ENCODE measurements around the gene KLHL22.
A peak's percentile ranks its signal among the peaks of the same experiment; 100 is the strongest.

The KLHL22 gene

DNA sequence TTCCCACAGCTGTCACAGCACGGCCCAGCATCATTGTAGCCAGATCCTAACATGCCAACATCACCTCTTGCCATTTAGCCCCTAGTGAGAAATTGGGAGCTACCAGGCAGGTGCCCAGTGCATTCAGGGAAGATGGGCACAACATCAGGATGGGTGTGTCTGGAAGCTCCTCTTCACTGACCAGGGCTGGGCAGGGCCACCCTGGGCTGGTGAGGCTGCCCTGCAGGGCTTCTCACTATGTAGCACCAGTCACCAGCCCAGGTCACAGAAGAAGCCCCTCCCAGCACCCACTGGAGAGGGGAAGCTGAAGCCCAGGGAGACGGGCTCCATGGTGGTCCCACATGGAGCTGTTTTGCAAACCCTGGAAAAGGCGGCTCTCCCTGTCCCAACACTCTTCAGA is 87.8 kb downstream of the KLHL22 start:
- no peak overlapping the region for H3K4me3 Mint-ChIP-seq
- H3K9me3 Mint-ChIP-seq: no peaks in the 10 kb centered on the region

DNA sequence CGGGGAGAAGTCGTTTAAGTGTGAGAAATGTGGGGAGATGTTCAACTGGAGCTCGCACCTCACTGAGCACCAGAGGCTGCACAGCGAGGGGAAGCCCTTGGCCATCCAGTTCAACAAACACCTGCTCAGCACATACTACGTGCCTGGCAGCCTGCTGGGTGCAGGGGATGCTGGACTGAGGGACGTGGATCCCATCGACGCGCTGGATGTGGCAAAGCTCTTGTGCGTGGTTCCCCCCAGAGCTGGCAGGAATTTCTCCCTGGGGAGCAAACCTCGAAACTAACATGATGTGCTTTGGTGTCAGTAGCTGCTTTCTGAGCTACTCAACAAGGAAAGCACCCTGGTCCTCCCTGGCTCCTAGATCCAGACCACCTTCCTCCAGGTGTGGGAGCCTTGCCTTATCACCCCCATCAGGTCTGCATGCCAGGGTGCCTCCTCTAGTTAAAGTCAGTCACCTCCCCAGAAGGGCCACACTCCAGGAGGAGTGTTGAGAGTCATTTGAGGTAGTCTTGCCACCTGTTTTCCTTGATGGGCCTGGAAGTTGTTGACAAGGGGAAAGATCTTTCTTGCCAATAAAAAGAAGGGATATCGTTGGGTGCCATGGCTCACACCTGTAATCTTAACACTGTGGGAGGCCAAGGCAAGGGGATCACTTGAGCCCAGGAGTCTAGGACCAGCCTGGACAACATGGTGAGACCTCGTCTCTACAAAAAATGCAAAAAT is 88.7 kb downstream of the KLHL22 start:
- Mint-ChIP-seq H3K4me1 (peaks cover 11% of the 10 kb centered on the region), H3K9me3 (no peaks in the 10 kb centered on the region), H3K27ac (no peak overlapping the region), H3K27me3 (no peaks in the 10 kb centered on the region), H3K4me3 (no peak overlapping the region)
- DNase-seq: no peak
- ATAC-seq: no peak

More for the DNA sequence above, 87.8 kb downstream of the KLHL22 start:
- H3K27ac Mint-ChIP-seq: no peak overlapping the region
- no peak for DNase-seq
- no peaks in the 10 kb centered on the region for H3K27me3 Mint-ChIP-seq
- peaks cover 11% of the 10 kb centered on the region for H3K4me1 Mint-ChIP-seq
- ATAC-seq: no peak

GRCh38 chr22:20405931-20406685 is 89.5 kb downstream of the KLHL22 start:
- Mint-ChIP-seq H3K4me3 (no peak overlapping the region), H3K9me3 (no peaks in the 10 kb centered on the region), H3K27ac (no peak overlapping the region), H3K27me3 (no peaks in the 10 kb centered on the region), H3K4me1 (peaks cover 11% of the 10 kb centered on the region)
- DNase-seq (no peak), ATAC-seq (no peak)

DNA sequence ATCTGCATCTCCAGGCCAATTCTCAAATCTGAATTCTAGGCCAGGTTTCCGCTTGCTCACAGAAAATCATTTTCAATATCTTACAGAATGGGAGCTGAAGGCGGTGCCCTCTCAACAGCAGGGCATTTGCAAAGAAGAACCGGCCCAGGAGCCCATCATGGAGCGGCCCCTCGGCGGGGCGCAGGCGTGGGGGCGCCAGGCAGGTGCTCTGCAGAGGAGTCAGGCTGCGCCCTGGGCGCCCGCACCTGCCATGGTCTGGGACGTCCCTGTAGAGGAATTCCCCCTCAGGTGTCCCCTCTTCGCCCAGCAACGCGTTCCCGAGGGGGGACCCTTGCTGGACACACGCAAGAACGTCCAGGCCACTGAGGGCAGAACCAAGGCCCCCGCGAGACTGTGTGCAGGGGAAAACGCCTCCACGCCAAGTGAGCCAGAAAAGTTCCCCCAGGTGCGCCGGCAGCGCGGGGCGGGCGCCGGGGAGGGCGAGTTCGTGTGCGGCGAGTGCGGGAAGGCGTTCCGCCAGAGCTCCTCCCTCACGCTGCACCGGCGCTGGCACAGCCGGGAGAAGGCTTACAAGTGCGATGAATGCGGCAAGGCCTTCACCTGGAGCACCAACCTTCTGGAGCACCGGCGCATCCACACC is 90.2 kb downstream of the KLHL22 start:
- peak overlapping the region in 1 of 2 donors; percentile 91 for H3K27ac Mint-ChIP-seq
- no peak overlapping the region for H3K4me3 Mint-ChIP-seq
- H3K27me3 Mint-ChIP-seq: no peaks in the 10 kb centered on the region
- no peak for ATAC-seq
- no peak for DNase-seq
- H3K4me1 Mint-ChIP-seq: peaks cover 11% of the 10 kb centered on the region
- no peaks in the 10 kb centered on the region for H3K9me3 Mint-ChIP-seq

DNA sequence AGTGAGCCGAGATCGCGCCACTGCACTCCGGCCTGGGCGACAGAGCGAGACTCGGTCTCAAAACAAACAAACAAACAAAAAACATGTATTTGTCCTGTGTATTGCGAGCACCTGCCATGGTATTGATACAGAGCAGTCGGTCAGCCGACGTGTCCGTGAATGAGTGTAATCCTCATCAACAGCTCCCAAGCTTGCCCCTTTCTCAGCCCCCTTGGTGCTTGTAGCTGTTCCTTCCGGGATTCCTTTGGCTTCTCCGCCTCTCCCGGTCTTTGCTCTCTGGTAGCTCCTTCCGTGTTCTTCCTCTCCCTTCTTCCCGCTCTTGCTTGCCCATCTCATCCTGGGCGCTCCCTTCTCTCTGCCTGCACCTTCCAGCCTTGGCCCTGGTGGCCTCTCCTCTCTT is 90.7 kb downstream of the KLHL22 start:
- no peak for DNase-seq
- H3K4me1 Mint-ChIP-seq: peaks cover 11% of the 10 kb centered on the region
- no peak overlapping the region for H3K4me3 Mint-ChIP-seq
- peak overlapping the region in 1 of 2 donors; percentile 91 for H3K27ac Mint-ChIP-seq
- H3K9me3 Mint-ChIP-seq: no peaks in the 10 kb centered on the region
- H3K27me3 Mint-ChIP-seq: no peaks in the 10 kb centered on the region
- ATAC-seq: no peak

GRCh38 chr22:20403779-20404140 is 91.8 kb downstream of the KLHL22 start:
- peaks cover 11% of the 10 kb centered on the region for H3K4me1 Mint-ChIP-seq
- H3K4me3 Mint-ChIP-seq: no peak overlapping the region
- H3K9me3 Mint-ChIP-seq: no peaks in the 10 kb centered on the region
- H3K27me3 Mint-ChIP-seq: no peaks in the 10 kb centered on the region
- ATAC-seq: no peak
- no peak for DNase-seq
- H3K27ac Mint-ChIP-seq: no peak overlapping the region

DNA sequence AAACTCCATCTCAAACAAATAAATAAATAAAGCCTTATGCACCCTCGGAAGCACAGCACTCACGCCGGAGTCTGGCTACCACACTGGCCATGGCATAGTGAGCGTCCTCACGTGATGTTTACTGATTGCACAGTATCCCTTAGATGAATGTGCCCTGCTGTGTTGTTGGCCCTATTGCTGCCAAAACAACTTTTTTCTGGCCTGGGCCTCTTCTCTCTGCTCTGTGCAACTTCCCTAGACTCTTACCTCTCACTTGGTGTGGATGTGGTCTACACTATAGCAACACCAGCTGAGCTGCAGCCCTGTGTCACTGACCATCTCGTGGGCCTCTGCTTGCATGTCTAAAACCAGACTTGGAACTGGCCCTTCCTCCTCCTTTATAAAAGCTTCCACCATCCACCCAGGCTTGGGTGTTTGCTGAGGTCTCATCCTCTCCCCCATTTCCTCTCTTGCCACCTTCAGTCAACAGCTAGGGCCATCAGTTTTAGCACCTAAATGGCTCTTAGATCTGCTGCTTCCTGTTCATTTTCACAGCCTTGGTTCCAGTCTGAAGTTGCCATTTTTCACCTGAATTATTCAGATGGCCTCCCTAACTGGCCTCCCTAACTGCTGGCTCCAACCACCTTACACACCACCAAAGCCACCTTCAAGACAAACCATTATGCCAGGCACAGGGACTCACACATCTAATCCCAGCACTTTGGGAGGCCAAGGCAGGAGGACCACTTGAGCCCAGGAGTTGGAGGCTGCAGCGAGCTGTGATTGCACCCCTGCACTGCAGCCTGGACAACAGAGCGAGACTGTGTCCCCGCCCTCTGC is 92.4 kb downstream of the KLHL22 start:
- H3K27ac Mint-ChIP-seq: no peak overlapping the region
- no peaks in the 10 kb centered on the region for H3K9me3 Mint-ChIP-seq
- no peaks in the 10 kb centered on the region for H3K27me3 Mint-ChIP-seq
- no peak overlapping the region for H3K4me3 Mint-ChIP-seq
- H3K4me1 Mint-ChIP-seq: peaks cover 11% of the 10 kb centered on the region
- DNase-seq (no peak), ATAC-seq (no peak)

- H3K4me3 Mint-ChIP-seq: no peak overlapping the region
- ATAC-seq (no peak), DNase-seq (no peak)
- H3K9me3 Mint-ChIP-seq: no peaks in the 10 kb centered on the region
- H3K27ac Mint-ChIP-seq: no peak overlapping the region
- no peaks in the 10 kb centered on the region for H3K27me3 Mint-ChIP-seq
- peaks cover 24% of the 10 kb centered on the region for H3K4me1 Mint-ChIP-seq
Observed at GRCh38 chr22:20401376-20402014, 94.1 kb downstream of the KLHL22 start.

- DNase-seq (no peak), ATAC-seq (no peak)
- peaks cover 31% of the 10 kb centered on the region for H3K4me1 Mint-ChIP-seq
- no peak overlapping the region for H3K4me3 Mint-ChIP-seq
- no peaks in the 10 kb centered on the region for H3K27me3 Mint-ChIP-seq
- H3K9me3 Mint-ChIP-seq: no peaks in the 10 kb centered on the region
- peak overlapping the region in 1 of 2 donors; percentile 36 for H3K27ac Mint-ChIP-seq
Observed at GRCh38 chr22:20400606-20401375, 94.8 kb downstream of the KLHL22 start.

DNA sequence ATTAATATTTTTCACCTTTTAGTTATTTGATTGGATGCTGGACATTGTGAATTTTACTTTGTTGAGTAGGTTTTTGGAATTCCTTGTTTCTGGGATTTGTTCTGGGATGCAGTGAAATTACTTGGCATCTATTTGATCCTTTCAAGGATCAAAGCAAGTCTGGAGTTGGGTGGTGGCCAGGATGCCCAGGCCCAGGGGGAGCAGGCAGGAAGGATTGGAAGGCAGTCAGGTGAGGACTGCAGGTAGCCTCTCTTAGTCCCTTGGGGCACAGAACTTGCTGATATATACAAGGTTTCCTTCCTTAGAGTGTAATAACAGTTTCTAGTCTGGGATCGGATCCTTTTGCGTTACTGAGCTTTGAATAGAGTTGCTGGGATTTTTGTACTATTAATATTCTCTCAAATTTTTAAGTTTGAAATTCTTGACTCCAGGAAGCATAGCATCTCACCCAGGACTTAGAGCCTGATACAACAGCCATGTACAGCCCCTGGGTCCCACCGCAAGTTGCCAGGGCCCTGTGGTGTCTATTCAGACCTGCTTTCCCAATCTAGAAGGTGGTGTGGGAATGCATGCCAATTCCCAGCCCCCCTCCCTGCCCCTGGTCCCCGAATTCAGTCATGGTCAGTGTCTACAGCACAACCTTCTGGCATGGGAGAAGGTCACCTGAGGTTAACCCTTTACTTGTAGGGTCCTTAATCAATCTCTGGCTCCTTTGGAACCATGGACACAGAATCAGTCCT is 95.6 kb downstream of the KLHL22 start:
- no peak overlapping the region for H3K4me3 Mint-ChIP-seq
- peaks cover 39% of the 10 kb centered on the region for H3K4me1 Mint-ChIP-seq

GRCh38 chr22:20398420-20398819 is 97.2 kb downstream of the KLHL22 start:
- H3K27me3 Mint-ChIP-seq: no peaks in the 10 kb centered on the region
- no peak overlapping the region for H3K27ac Mint-ChIP-seq
- no peaks in the 10 kb centered on the region for H3K9me3 Mint-ChIP-seq
- no peak overlapping the region for H3K4me3 Mint-ChIP-seq
- ATAC-seq (no peak), DNase-seq (no peak)
- H3K4me1 Mint-ChIP-seq: peaks cover 44% of the 10 kb centered on the region

More for the DNA sequence above, 95.6 kb downstream of the KLHL22 start:
- no peaks in the 10 kb centered on the region for H3K27me3 Mint-ChIP-seq
- H3K27ac Mint-ChIP-seq: peak overlapping the region in 1 of 2 donors; percentile 36
- ATAC-seq: no peak
- no peak for DNase-seq
- H3K9me3 Mint-ChIP-seq: no peaks in the 10 kb centered on the region

DNA sequence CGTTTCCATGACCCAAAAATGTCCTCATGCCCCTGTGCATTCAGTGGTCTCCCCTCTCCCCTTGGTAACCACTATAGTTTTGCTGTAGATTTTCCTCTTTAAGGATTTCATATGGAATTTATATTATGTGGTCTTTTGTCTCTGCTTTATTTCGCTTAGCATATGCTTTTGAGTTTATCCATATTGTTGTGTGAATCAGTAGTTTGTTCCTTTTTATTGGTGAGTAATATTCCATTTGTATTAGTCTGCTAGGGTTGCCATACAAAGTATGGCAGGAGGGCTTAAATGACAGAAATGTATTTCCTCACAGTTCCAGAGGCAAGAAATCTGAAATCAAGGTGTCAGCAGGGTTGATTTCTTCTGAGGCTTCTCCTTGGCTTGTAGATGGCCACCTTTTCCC is 98.1 kb downstream of the KLHL22 start:
- Mint-ChIP-seq H3K9me3 (no peaks in the 10 kb centered on the region), H3K27me3 (no peaks in the 10 kb centered on the region), H3K4me1 (peaks cover 41% of the 10 kb centered on the region), H3K4me3 (no peak overlapping the region), H3K27ac (no peak overlapping the region)
- ATAC-seq (no peak), DNase-seq (no peak)

GRCh38 chr22:20396639-20397038 is 99.0 kb downstream of the KLHL22 start:
- no peak overlapping the region for H3K27ac Mint-ChIP-seq
- peaks cover 41% of the 10 kb centered on the region for H3K4me1 Mint-ChIP-seq
- H3K4me3 Mint-ChIP-seq: no peak overlapping the region
- ATAC-seq (no peak), DNase-seq (no peak)
- no peaks in the 10 kb centered on the region for H3K27me3 Mint-ChIP-seq
- no peaks in the 10 kb centered on the region for H3K9me3 Mint-ChIP-seq

DNA sequence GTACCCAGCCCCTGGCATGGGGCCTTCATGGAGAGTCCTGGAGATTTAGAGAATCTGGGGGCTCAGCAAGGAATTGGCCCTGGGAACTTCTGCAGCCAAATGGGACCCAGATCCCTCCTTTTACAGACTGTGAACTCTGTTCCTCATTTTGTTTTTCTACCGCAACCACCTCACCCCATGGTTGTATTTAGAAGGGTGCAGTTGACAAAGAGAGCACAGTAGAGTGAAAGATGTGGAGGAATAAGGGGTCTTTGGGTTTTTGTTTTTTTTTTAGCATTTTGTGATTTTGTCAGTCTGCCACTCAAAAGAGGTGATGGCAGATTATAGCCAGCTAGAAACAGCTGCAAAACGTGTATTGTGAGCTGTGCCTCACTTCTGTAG is 99.7 kb downstream of the KLHL22 start:
- H3K27me3 Mint-ChIP-seq: no peaks in the 10 kb centered on the region
- no peak overlapping the region for H3K27ac Mint-ChIP-seq
- DNase-seq (no peak), ATAC-seq (no peak)
- peaks cover 41% of the 10 kb centered on the region for H3K4me1 Mint-ChIP-seq
- H3K4me3 Mint-ChIP-seq: peak overlapping the region; percentile 90 to 94
- no peaks in the 10 kb centered on the region for H3K9me3 Mint-ChIP-seq
